Measurements from ENCODE around the gene MAP3K4. TPM values are rescaled to one million over a fixed set of nuclear protein-coding genes. Genes with fewer than 3 reads are reported as not detected.
A peak's percentile ranks its signal among the peaks of the same experiment; 100 is the strongest.

Gene MAP3K4
- total RNA-seq, 1 experiment from 2014 or later, result 18.0 TPM

DNA sequence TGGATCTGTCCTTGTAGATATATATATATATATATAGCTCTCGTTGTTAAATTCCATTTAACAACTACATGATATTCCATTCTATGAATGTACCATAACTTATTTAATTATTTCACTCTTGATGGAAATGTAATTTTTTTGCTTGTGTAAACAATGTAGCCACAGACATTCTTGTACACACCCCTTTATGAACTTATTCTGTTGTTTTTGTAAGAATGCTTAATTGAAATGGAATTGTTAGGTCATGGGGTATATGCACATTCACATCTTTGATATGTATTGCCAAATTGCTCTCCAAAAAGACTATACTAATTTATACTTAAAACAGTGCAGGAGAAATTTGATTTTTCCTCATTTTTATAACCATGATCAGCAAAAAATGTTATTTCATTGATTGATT lies 67.2 kb downstream of the MAP3K4 start:
- DNase-seq (ENCODE audit: low read depth), result no peak
- in situ Hi-C loops (cut with HindIII; ENCODE audit: low pct_unique_long_range_greater_than_20kb, low sequenced_read_pairs), result no loop called here

DNA sequence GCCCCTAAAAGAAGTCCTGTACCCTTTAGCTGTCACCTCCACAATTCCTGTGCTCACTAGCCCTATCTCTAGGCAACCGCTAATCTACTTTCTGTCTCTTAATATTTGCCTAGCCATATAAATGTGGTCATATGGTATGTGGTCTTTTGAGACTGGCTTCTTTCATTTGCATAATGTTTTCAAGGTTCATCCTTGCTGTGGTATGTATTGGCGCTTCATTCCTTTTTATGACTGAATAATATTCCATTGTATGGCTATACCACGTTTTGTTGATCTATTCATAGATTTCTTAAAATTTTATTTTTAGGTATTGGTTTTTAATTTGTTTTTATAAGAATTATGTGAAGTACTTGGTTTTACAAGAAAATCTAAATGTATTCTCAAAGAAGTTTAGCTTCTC lies 70.0 kb downstream of the MAP3K4 start:
- no peak for DNase-seq (ENCODE audit: low read depth)
- in situ Hi-C loops (cut with HindIII; ENCODE audit: low pct_unique_long_range_greater_than_20kb, low sequenced_read_pairs), result no loop called here

DNA sequence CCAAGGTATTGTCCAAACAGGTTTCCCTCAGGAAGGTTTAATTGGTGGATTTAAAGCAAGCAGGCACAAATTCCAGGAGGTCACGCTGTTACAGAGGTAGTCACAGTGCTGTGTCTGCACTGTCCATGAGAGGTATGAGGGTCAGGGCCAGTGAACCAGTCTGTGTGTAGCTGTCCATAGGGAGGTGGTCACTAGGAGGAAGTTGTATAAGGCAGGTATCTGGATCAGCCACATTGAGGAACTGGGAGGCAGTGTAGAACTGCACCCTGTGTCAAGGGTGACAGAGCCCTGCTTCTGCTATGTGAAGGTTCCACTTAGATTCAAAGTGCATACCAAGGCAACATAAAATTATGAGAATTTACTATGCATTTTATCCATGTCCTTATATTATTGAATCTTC lies 73.3 kb downstream of the MAP3K4 start:
- in situ Hi-C loops (cut with HindIII; ENCODE audit: low pct_unique_long_range_greater_than_20kb, low sequenced_read_pairs), result no loop called here
- DNase-seq (ENCODE audit: low read depth), result no peak

DNA sequence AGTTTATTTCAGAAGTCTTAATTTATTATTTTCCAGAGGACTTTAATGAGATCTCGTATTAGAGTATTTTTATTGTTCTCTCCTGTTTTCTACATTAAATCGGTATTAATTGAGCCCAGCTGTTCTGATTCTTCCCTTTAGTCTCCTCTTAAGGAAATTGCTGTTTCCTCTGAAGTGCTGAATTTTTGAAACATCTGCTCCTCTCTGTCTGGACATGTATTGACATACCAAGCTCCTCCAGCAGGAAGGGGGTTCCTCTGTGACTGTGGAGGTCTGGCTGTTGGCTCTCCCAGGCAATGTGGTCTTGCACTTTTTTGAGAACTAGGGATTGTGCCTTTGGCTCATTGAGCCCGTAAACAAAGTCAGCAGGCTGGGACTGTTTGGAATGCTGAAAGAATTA lies 74.9 kb downstream of the MAP3K4 start:
- DNase-seq (ENCODE audit: low read depth), result no peak
- in situ Hi-C loops (cut with HindIII; ENCODE audit: low pct_unique_long_range_greater_than_20kb, low sequenced_read_pairs), result no loop called here

DNA sequence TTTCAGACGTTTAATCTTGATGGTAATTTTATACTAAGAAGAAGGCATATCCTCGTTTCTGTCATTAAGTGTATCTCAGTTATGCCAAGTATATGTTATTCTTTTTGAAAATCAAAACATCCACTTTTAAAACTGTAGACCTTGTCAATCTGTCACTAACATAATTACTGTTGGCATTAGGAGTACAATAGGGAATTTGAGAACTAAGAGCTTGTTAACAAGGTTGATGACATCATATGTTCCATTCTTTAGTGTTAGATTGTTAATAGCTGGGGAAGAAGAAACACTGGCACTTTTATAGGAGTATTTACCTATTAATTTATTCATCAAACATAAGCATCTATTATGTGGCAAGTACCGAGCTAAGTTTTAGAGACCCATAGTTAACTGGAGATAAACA lies 76.2 kb downstream of the MAP3K4 start:
- in situ Hi-C loops (cut with HindIII; ENCODE audit: low pct_unique_long_range_greater_than_20kb, low sequenced_read_pairs), result no loop called here
- peak; percentile 8 for DNase-seq (ENCODE audit: low read depth)

DNA sequence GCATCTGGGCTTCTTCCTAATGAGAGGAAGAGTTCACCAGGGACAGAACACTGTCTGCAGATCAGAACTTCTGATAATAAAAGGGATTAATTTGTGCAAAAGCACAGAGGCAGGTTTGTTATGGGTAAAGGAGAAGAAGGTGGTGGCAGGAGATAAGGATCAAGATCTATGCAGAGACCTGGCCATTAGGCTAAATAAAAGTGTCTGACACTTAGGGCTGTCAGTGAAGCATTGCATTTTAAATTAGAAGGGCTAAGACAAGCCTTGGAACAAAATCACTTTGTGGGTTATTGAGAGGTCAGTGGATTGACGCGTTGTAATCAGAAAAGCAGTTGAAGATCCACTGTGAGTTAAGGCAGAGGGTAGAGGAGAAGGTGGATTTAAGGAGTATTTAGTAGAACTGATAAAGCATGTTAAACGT lies 76.8 kb downstream of the MAP3K4 start:
- peak; percentile 13 for DNase-seq (ENCODE audit: low read depth)
- in situ Hi-C loops (cut with HindIII; ENCODE audit: low pct_unique_long_range_greater_than_20kb, low sequenced_read_pairs), result no loop called here

DNA sequence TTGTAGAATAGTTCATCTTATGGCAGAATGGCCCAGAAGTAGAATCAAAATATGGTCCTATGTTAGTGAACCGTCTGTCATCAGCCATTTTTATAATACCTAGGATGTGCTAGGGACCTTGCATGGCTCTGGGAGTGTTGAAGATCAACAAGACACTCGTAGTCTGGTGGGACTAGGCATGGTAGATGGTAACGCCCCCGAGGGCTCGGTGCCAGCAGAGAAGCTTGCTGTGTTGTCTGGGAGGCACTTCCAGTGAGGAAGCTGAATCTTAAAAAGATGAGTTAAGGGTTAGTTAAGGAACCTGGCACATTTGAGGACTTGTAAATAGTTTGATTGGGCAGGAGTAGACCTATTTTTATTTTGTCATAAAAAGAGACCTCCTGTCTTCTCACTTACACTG lies 82.4 kb downstream of the MAP3K4 start:
- in situ Hi-C loops (cut with HindIII; ENCODE audit: low pct_unique_long_range_greater_than_20kb, low sequenced_read_pairs), result no loop called here
- DNase-seq (ENCODE audit: low read depth), result no peak

DNA sequence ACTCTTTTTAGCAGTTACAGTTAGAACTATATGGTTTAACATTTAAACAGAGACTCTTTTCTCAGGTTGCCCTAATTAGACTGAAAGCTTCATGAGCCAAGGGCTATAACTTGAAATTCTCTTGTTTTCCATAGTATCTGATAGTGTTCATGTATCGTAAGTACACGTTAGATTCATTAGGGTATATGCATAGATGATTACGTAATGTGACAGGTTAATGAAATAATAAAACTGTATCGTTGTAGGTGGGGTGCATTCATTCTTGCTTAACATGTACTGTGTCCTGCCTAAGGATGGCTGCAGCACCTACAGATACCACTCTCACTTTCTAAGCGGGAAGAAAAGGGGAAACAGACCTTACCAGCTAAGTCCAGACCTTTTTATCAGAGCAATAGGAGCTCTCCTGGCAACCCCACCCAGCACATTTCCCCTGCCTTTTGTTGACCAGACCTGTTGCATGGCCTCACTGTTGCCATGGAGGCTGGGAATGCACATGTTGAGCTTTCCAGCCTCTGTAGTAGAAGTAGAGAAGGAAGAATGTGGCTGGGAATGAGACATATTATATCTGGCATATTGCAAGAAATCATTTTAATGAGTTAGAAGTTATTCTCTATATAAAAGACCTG lies 83.0 kb downstream of the MAP3K4 start:
- no peak for DNase-seq (ENCODE audit: low read depth)
- in situ Hi-C loops (cut with HindIII; ENCODE audit: low pct_unique_long_range_greater_than_20kb, low sequenced_read_pairs), result no loop called here

DNA sequence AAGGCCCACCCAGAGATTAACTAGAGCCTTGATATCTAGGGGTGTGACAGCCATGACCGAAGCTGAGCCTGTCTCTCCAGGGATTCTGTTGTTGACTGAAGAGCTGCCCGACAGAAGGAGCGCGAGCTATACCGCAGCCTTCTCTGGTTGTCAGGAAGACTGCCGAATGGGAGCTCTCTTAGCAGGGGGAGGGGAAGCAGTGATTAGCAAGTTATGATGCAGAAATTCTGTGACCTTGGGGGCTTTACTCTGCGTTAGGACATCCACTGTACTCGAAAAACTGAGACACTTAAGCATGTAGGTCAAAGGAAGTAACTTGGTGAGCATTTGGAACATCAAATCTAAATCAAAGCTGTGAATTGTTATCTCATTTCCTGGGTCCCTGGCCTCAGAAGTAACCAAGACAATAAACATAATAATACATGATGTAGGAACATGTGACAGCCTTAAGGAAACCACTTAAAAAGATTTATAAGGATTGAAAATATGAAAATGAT lies 84.7 kb downstream of the MAP3K4 start:
- in situ Hi-C loops (cut with HindIII; ENCODE audit: low pct_unique_long_range_greater_than_20kb, low sequenced_read_pairs), result no loop called here
- DNase-seq (ENCODE audit: low read depth), result no peak

DNA sequence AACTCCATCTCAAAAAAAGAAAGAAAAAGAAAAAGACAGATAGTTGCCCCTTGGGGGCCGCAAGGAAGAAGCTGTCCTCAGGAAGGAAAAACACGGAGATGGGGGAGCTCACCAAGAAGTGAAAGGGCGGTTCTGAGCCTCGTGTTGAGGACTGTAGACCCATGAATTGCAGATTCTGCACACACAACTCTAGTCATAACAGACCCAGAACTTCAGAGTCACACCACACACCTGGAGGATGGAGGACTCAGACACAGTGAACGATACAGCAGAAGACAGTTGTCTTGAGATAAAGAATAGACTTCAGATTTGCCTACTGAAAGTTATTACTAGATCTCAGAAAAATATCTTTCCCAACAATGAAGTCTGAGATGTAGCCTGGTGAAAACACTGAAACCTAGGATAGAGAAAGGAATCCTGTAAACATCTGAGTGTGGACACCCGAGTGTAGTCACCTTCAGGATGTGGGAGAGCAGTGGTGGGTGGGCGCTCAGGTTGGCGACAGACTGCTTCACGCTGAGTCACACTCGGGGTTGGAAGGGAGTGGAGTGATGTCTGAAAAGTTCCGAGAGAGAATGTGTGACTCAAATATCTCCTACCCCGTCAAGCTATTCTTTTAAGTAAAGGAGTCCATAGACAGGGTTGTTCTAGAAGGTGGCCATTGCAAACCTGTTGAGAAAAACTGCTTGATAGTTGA lies 88.1 kb downstream of the MAP3K4 start:
- DNase-seq (ENCODE audit: low read depth), result no peak
- in situ Hi-C loops (cut with HindIII; ENCODE audit: low pct_unique_long_range_greater_than_20kb, low sequenced_read_pairs), result no loop called here

DNA sequence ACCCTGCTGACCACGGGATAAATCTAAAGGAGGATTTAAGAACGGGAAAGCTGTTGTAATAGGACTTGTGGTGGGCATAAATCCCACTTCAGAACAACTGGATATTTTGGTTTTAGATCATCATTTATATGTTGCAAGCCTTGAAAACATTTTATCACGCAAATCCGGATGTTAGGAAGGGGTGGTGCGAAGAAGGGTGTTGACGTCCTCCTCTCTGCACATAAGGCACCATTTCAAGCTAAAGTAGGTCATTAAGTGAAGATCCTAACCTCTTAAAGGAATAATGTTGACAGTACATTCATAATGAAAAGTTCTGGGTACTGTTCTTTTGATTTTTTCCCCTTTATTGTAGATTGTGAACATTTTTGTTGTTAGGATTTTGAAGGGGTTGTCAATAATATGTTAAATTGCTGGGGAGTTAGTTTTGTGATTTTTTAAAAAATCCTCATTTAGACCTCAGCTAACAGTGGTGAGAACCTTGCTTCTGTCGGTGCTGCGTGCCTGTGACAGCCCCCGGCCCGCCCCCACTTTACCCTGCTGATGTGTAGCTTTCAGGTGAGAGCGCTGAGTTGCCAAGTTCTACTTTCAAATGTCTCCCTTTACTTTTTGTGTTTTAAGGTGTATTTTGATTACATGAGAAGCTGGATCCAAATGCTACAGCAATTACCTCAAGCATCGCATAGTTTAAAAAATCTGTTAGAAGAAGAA lies 88.8 kb downstream of the MAP3K4 start:
- no peak for DNase-seq (ENCODE audit: low read depth)
- in situ Hi-C loops (cut with HindIII; ENCODE audit: low pct_unique_long_range_greater_than_20kb, low sequenced_read_pairs), result no loop called here

DNA sequence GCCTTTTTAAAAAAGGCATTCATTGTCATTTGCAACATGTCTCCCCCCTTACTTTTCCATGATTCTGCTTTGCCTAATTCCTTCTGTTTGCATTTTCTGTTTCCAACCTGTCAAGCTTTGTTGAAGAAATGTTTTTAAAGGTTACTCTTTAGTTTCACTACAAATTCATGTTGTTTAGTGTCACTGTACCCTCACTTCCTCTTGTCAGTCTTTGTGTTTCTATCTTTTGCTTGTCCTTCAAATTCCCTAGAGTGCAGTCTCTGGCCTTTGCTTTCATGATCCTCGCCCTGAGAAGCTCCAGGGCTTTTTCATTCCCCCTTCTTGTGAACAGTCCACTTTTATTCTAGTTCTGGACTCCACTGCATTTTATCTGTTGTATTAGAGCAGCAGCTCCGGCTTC lies 90.6 kb downstream of the MAP3K4 start:
- DNase-seq (ENCODE audit: low read depth), result no peak
- in situ Hi-C loops (cut with HindIII; ENCODE audit: low pct_unique_long_range_greater_than_20kb, low sequenced_read_pairs), result no loop called here

DNA sequence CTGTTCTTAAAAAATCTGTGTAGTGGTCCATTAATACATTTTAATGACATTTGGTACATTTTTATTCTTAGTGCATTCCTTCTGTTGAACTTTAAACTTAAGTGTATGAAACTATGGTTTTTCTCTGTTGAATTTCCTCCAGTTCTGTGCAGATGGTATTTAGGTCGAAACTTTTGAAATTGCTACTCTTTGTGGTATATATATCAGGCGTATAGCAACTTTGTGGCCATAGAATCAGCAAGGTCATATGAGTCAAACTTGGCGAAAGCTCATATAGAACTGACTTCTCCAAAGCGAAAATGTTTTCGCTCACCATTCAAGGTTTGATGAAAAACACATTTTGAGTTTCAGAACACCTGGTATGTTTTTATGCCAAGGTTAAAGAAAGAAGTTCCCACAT lies 93.7 kb downstream of the MAP3K4 start:
- in situ Hi-C loops (cut with HindIII; ENCODE audit: low pct_unique_long_range_greater_than_20kb, low sequenced_read_pairs), result no loop called here
- DNase-seq (ENCODE audit: low read depth), result no peak

DNA sequence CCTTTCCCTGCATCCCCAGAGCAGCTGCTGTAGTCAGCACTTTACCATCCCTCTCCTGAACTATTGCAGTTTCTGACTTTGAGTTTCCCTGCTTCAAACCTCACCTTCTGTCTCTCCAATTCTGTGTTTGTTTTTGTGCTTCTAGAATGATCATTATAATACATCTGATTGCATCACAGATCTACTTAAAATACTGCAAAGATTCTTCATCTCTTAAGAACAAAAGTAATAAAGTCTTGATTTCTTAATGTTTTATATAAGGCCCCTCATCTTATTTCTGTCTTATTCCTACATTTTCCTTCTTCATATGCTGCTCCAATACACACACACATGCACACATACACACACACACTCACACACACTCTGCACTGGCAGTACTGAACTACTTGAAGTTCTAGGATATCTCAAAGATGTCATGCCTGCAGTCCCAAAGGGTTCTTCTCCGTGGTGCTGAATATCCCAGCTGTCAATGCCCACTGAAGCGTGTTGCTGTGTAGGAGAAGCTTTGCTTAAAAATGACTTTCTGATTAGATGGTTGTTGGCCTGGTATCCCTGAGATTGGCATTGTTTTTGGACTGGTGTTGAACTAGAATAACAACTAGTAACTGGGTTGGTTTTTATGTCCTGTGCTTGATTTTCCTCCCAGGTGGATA lies 97.2 kb downstream of the MAP3K4 start:
- DNase-seq (ENCODE audit: low read depth), result no peak
- in situ Hi-C loops (cut with HindIII; ENCODE audit: low pct_unique_long_range_greater_than_20kb, low sequenced_read_pairs), result no loop called here

DNA sequence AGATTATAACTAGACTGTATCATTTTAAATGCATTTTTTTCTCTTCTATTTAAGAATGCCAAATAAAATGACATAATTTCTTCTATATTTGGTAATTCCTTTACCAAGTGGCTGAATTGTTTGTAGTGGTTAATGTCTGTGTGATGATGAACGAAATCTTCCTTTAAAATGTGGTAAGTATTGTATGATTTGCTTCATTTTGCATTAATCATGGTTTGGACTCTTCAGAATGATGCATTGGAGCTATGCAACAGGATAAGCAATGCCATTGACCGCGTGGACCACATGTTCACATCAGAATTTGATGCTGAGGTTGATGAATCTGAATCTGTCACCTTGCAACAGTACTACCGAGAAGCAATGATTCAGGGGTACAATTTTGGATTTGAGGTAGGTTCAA lies 99.6 kb downstream of the MAP3K4 start:
- in situ Hi-C loops (cut with HindIII; ENCODE audit: low pct_unique_long_range_greater_than_20kb, low sequenced_read_pairs), result no loop called here

DNA sequence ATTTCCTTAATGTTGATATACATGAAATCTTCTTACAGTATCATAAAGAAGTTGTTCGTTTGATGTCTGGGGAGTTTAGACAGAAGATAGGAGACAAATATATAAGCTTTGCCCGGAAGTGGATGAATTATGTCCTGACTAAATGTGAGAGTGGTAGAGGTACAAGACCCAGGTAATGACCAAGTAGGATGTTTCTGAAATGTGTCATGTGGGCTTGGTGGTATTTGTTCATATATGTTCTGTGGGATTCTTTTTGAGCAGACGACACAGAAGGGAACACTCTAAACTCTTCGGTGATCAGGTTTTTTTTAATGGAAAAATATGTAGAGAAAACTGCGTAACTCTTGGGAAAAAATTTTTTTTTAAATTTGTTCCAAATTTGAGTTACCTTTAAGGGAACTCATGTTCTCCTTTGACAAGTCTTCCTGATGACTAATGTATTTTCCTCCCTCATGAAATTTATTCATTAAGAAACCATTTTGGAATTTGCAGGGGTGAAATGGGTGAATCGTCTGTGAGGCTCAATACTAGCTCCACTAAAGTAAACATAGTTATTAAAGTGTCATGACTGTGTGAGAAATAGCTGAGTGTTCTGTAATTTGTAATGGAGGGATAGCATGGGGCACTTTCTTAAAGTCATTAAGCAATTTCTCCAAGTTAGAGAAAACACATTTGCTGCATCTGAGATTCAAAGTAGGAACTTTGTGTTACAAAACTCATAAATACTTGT lies 100.6 kb downstream of the MAP3K4 start:
- in situ Hi-C loops (cut with HindIII; ENCODE audit: low pct_unique_long_range_greater_than_20kb, low sequenced_read_pairs), result no loop called here

More for the DNA sequence above, 99.6 kb downstream of the MAP3K4 start:
- DNase-seq (ENCODE audit: low read depth), result no peak

DNA sequence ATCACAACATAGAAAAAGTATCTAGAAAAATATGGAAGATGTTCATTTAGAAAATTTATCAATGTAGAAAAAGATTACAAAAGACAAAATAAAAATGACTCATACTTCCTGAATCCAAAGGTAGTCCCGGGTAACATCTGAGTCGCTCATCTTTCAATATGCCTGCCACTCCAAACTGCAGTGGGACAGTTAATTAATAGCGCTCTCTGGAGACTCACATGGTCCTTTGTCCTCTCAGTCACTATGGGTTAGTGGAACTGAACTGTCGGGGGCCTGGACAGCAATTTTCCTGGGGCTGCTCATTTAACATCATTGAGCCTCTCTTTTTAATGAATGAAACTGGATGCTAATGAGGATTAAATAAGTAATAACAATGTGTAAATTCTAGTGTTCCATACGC lies 103.4 kb downstream of the MAP3K4 start:
- in situ Hi-C loops (cut with HindIII; ENCODE audit: low pct_unique_long_range_greater_than_20kb, low sequenced_read_pairs), result no loop called here
- no peak for DNase-seq (ENCODE audit: low read depth)

More for the DNA sequence above, 100.6 kb downstream of the MAP3K4 start:
- DNase-seq (ENCODE audit: low read depth), result no peak

DNA sequence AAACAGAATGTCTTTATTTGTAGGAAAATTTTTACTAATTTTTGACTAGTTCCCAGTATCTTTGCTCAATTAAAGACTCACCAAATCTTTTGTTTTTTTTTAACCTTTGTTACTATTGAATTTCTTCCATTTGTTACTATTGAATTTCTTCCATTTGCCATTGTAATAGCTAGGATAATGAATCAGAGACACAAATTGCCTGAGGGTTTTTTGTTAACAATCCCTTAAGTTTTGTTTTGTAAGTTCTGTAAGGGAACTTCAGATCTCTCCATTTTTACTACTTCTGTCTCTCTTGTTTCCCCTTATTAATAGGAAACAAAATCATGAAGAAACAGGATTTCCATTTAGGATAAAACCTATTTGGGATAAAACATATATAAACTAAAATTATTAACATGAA lies 104.3 kb downstream of the MAP3K4 start:
- in situ Hi-C loops (cut with HindIII; ENCODE audit: low pct_unique_long_range_greater_than_20kb, low sequenced_read_pairs), result no loop called here
- DNase-seq (ENCODE audit: low read depth), result no peak

Data from Caki2 (cell line).